ENCODE data around the gene GABRD.

- TF ChIP-seq REST (IDR thresholded peaks at IDR 0.05; ENCODE audit: insufficient read depth in 1 of 2, low read depth in 2 of 2, low read length in 2 of 2) (no peak), POLR2AphosphoS5 (IDR thresholded peaks at IDR 0.05; ENCODE audit: low read depth, low read length) (no peak), SIN3A (IDR thresholded peaks at IDR 0.05; ENCODE audit: borderline replicate concordance, insufficient read depth, low read length) (no peak)
Observed at GRCh38 chr1:2003541-2004131, 15.5 kb upstream of the GABRD start, which contains the start of gene CFAP74.

Data from PFSK-1 (cell line).